ENCODE measurements around the gene ERBB3. TPM values are rescaled to one million over a fixed set of nuclear protein-coding genes. Genes with fewer than 3 reads are reported as not detected.
"Not testable (repeated sequence)": the region's sequence is repeated elsewhere in the genome, so short reads cannot be mapped to it uniquely, and the experiment has no call there.

Gene ERBB3
- total RNA-seq, 5 donors from 2014 or later (not counting 1 experiment from before 2014, with no cell fraction given): 0.93 to 24.0 (median 8.2) TPM

DNA sequence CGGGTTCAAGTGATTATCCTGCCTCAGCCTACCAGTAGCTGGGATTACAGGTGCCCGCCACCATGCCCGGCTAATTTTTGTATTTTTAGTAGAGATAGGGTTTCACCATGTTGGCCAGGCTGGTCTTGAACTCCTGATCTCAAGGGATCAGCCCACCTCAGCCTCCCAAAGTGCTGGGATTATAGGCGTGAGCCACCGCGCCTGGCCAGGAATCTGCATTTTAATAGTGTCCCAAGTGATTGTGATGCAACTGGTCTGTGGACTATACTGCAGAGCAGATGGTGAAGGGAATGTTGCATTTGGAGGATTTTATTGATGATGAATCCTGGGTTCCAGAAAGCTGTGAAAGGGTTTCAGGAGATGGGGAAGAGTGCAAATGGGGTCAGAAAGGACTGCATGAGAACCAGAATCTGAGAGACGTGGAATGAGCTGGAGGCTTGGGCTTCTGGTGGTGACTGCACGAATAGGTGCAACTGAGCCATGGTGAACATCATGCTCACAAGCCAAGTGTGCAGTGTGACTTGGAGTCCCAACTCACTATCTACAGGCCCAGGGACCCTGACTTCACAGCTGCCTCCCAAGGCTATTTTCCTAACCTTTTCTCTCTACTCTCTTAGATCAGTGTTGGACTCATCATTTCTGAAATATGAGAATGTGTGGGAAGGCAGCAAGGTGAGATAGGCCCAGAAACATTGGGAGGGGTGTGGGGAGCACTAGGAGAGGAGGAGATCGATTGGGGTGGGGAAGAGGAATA, 33.8 kb upstream of the ERBB3 start:
- Mint-ChIP-seq H3K9me3 (no peaks in the 10 kb centered on the region), H3K27me3 (no peaks in the 10 kb centered on the region), H3K36me3 (peaks cover 23% of the 10 kb centered on the region), H3K4me1 (peaks cover 23 to 36% (median 28%) of the 10 kb centered on the region in 3 donors), H3K27ac (peak overlapping the region; percentile 68 to 73), H3K4me3 (no peak overlapping the region)
- peaks cover 4 to 28% of the 10 kb centered on the region in 2 donors for H3K36me3 ChIP-seq (ENCODE audit: control insufficient read depth in 2 of 2, extremely low read depth in 1 of 2, insufficient read depth in 1 of 2, low read length in 1 of 2)
- 90% methylated on average over 7 of the region's 9 CpGs for WGBS (ENCODE audit: insufficient coverage)
- ChIA-PET POLR2A (interaction anchor here (0.6 to 0.7 kb wide), 2 partner anchors 61 to 77 kb away, joined by 3 to 4 read pairs; no protein-coding TSS in a partner anchor), CTCF (interaction anchor here (0.7 to 2.0 kb wide), 3 partner anchors 72 to 224 kb away, joined by 4 to 6 read pairs (median 5); partner anchors contain the start of genes RAB5B (in 1 of the 2) and ZC3H10 (in 1 of the 2))
- no peaks in the 10 kb centered on the region for H3K27me3 ChIP-seq (replicated peaks in 1 of 2; ENCODE audit: control insufficient read depth in 2 of 2, extremely low read depth in 1 of 2, insufficient read depth in 2 of 2, low read length in 1 of 2)
- no peaks in the 10 kb centered on the region for H3K9me3 ChIP-seq
- no peak overlapping the region for H3K4me3 ChIP-seq (ENCODE audit: control insufficient read depth in 1 of 2, extremely low read depth in 1 of 2, low read length in 1 of 2)
- peaks cover 12 to 23% of the 10 kb centered on the region in 2 experiments for H3K4me1 ChIP-seq (ENCODE audit: control insufficient read depth in 1 of 2, extremely low read depth in 1 of 2, insufficient read depth in 2 of 2, low read length in 2 of 2)
- no peak for ATAC-seq (replicated peaks in 1 of 4)
- peak overlapping the region; percentile 20 for H3K27ac ChIP-seq (ENCODE audit: low read length)
- DNase-seq: no peak

DNA sequence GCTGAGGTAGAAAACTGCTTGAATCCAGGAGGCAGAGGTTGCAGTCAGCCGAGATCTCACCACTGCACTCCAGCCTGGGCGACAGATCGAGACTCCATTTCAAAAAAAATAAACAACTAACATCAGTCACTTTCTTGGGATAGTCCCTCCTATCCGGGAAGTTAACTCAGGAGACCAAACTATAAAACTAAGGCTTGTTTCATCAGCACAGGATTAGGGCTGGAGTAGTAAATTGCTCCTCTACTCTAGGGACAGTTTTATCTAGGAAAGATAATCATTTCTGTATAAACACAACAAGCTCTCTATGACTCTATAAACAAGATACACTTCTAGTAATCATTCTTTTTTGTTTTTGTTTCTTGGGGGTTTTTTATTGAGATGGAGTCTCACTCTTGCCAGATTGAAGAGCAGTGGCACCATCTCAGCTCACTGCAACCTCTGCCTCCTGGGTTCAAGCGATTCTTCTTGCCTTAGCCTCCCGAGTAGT, 26.5 kb upstream of the ERBB3 start:
- Histone ChIP-seq H3K36me3 (ENCODE audit: control insufficient read depth in 2 of 2, extremely low read depth in 1 of 2, insufficient read depth in 1 of 2, low read length in 1 of 2) (no peaks in the 10 kb centered on the region), H3K9me3 (no peaks in the 10 kb centered on the region), H3K27me3 (replicated peaks in 1 of 2; ENCODE audit: control insufficient read depth in 2 of 2, extremely low read depth in 1 of 2, insufficient read depth in 2 of 2, low read length in 1 of 2) (peaks cover 0 to 2% of the 10 kb centered on the region in 2 experiments), H3K4me3 (ENCODE audit: control insufficient read depth in 1 of 2, extremely low read depth in 1 of 2, low read length in 1 of 2) (no peak overlapping the region), H3K4me1 (ENCODE audit: control insufficient read depth in 1 of 2, extremely low read depth in 1 of 2, insufficient read depth in 2 of 2, low read length in 2 of 2) (no peaks in the 10 kb centered on the region), H3K27ac (ENCODE audit: low read length) (no peak overlapping the region)
- ATAC-seq (replicated peaks in 1 of 4) (no peak), DNase-seq (no peak)
- no CpG with 5 or more reads among the region's 6 CpGs for WGBS (ENCODE audit: insufficient coverage)
- Mint-ChIP-seq H3K27ac (no peak overlapping the region), H3K9me3 (no peaks in the 10 kb centered on the region), H3K4me1 (peaks cover 0 to 7% (median 4%) of the 10 kb centered on the region in 3 donors), H3K36me3 (no peaks in the 10 kb centered on the region), H3K4me3 (no peak overlapping the region), H3K27me3 (no peaks in the 10 kb centered on the region)
- POLR2A ChIA-PET: interaction anchor here in 1 of 2 donors (0.6 kb wide), 2 partner anchors 12 to 243 kb away, joined by 6 to 12 read pairs; no protein-coding TSS in a partner anchor
- CTCF ChIA-PET: interaction anchor here (0.6 to 1.3 kb wide), 3 partner anchors 9 to 132 kb away, joined by 3 to 6 read pairs (median 5); no protein-coding TSS in a partner anchor

DNA sequence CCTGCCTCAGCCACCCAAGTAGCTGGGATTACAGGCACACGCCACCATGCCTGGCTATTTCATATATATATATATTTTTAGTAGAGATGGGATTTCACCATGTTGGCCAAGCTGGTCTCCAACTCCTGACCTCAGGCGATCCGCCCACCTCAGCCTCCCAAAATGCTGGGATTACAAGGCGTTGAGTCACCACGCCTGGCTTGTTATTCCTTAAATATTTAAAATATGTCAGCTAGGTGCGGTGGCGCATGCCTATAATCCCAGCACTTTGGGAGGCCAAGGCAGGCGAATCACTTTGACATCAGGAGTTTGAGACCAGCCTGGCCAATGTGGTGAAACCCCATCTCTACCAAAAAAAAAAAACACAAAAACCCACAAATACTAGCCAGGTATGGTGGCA, 20.0 kb upstream of the ERBB3 start:
- H3K27ac ChIP-seq (ENCODE audit: low read length); DNase-seq; H3K4me1 ChIP-seq (ENCODE audit: control insufficient read depth in 1 of 2, extremely low read depth in 1 of 2, insufficient read depth in 2 of 2, low read length in 2 of 2); H3K9me3 ChIP-seq; H3K27me3 Mint-ChIP-seq; H3K9me3 Mint-ChIP-seq; H3K4me1 Mint-ChIP-seq; H3K4me3 ChIP-seq (ENCODE audit: control insufficient read depth in 1 of 2, extremely low read depth in 1 of 2, low read length in 1 of 2); H3K27me3 ChIP-seq (replicated peaks in 1 of 2; ENCODE audit: control insufficient read depth in 2 of 2, extremely low read depth in 1 of 2, insufficient read depth in 2 of 2, low read length in 1 of 2); CTCF ChIA-PET; H3K27ac Mint-ChIP-seq; H3K4me3 Mint-ChIP-seq; H3K36me3 ChIP-seq (ENCODE audit: control insufficient read depth in 2 of 2, extremely low read depth in 1 of 2, insufficient read depth in 1 of 2, low read length in 1 of 2); ATAC-seq (replicated peaks in 1 of 4); H3K36me3 Mint-ChIP-seq: not testable (repeated sequence)
- WGBS (ENCODE audit: insufficient coverage): 100% methylated on average over 5 of the region's 8 CpGs
- POLR2A ChIA-PET: interaction anchor here in 1 of 2 donors (0.6 kb wide), 1 partner anchor 216 kb away, joined by 3 read pairs; no protein-coding TSS in a partner anchor

GRCh38 chr12:56061982-56062381, 18.0 kb upstream of the ERBB3 start:
- H3K9me3 Mint-ChIP-seq: no peaks in the 10 kb centered on the region
- no peaks in the 10 kb centered on the region for H3K4me1 Mint-ChIP-seq
- ChIA-PET POLR2A (no interaction called here), CTCF (no interaction called here)
- no peaks in the 10 kb centered on the region for H3K27me3 Mint-ChIP-seq
- DNase-seq: no peak
- H3K27ac Mint-ChIP-seq: no peak overlapping the region
- Histone ChIP-seq H3K27ac (ENCODE audit: low read length) (no peak overlapping the region), H3K27me3 (replicated peaks in 1 of 2; ENCODE audit: control insufficient read depth in 2 of 2, extremely low read depth in 1 of 2, insufficient read depth in 2 of 2, low read length in 1 of 2) (no peaks in the 10 kb centered on the region), H3K4me3 (ENCODE audit: control insufficient read depth in 1 of 2, extremely low read depth in 1 of 2, low read length in 1 of 2) (no peak overlapping the region), H3K9me3 (no peaks in the 10 kb centered on the region), H3K36me3 (ENCODE audit: control insufficient read depth in 2 of 2, extremely low read depth in 1 of 2, insufficient read depth in 1 of 2, low read length in 1 of 2) (no peaks in the 10 kb centered on the region), H3K4me1 (ENCODE audit: control insufficient read depth in 1 of 2, extremely low read depth in 1 of 2, insufficient read depth in 2 of 2, low read length in 2 of 2) (no peaks in the 10 kb centered on the region)
- H3K36me3 Mint-ChIP-seq: no peaks in the 10 kb centered on the region
- 89% methylated on average over 3 of the region's 5 CpGs for WGBS (ENCODE audit: insufficient coverage)
- ATAC-seq (replicated peaks in 1 of 4): no peak
- no peak overlapping the region for H3K4me3 Mint-ChIP-seq

- POLR2A ChIA-PET: no interaction called here
- CTCF ChIA-PET: no interaction called here
Measured at GRCh38 chr12:56062996-56063395, 17.0 kb upstream of the ERBB3 start.

DNA sequence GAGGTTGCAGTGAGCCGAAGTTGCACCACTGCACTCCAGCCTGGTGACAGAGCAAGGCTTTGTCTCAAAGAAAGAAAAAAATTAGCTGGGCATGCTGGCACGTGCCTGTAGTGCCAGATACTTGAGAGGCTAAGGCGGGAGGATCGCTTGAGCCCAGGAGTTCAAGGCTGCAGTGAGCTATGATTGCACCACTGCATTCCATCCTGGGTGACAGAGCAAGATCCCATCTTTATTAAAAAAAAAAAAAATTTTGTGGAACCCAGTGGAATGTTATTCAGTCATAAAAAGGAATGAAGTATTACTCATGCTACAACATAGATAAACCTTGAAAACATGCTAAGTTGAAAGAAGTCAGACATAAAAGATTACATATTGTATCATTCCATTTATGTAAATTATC, 8.3 kb upstream of the ERBB3 start:
- 86% methylated on average over 3 of the region's 4 CpGs for WGBS (ENCODE audit: insufficient coverage)
- Histone ChIP-seq H3K27ac (ENCODE audit: low read length) (no peak overlapping the region), H3K9me3 (no peaks in the 10 kb centered on the region), H3K4me3 (ENCODE audit: control insufficient read depth in 1 of 2, extremely low read depth in 1 of 2, low read length in 1 of 2) (no peak overlapping the region), H3K4me1 (ENCODE audit: control insufficient read depth in 1 of 2, extremely low read depth in 1 of 2, insufficient read depth in 2 of 2, low read length in 2 of 2) (no peaks in the 10 kb centered on the region), H3K36me3 (ENCODE audit: control insufficient read depth in 2 of 2, extremely low read depth in 1 of 2, insufficient read depth in 1 of 2, low read length in 1 of 2) (no peaks in the 10 kb centered on the region), H3K27me3 (replicated peaks in 1 of 2; ENCODE audit: control insufficient read depth in 2 of 2, extremely low read depth in 1 of 2, insufficient read depth in 2 of 2, low read length in 1 of 2) (peaks cover 0 to 2% of the 10 kb centered on the region in 2 experiments)
- DNase-seq (no peak), ATAC-seq (replicated peaks in 1 of 4) (no peak)
- no peak overlapping the region for H3K4me3 Mint-ChIP-seq
- no peaks in the 10 kb centered on the region for H3K27me3 Mint-ChIP-seq
- H3K4me1 Mint-ChIP-seq: no peaks in the 10 kb centered on the region
- no peak overlapping the region for H3K27ac Mint-ChIP-seq
- no peaks in the 10 kb centered on the region for H3K9me3 Mint-ChIP-seq
- H3K36me3 Mint-ChIP-seq: no peaks in the 10 kb centered on the region
- ChIA-PET POLR2A (interaction anchor here in 1 of 2 donors (0.7 kb wide), 1 partner anchor 881 kb away, joined by 8 read pairs; no protein-coding TSS in a partner anchor), CTCF (no interaction called here)

More at GRCh38 chr12:56062996-56063395, 17.0 kb upstream of the ERBB3 start:
- no peak for ATAC-seq (replicated peaks in 1 of 4)
- Histone ChIP-seq H3K4me3 (ENCODE audit: control insufficient read depth in 1 of 2, extremely low read depth in 1 of 2, low read length in 1 of 2) (no peak overlapping the region), H3K4me1 (ENCODE audit: control insufficient read depth in 1 of 2, extremely low read depth in 1 of 2, insufficient read depth in 2 of 2, low read length in 2 of 2) (no peaks in the 10 kb centered on the region), H3K9me3 (no peaks in the 10 kb centered on the region), H3K27me3 (replicated peaks in 1 of 2; ENCODE audit: control insufficient read depth in 2 of 2, extremely low read depth in 1 of 2, insufficient read depth in 2 of 2, low read length in 1 of 2) (no peaks in the 10 kb centered on the region), H3K36me3 (ENCODE audit: control insufficient read depth in 2 of 2, extremely low read depth in 1 of 2, insufficient read depth in 1 of 2, low read length in 1 of 2) (no peaks in the 10 kb centered on the region), H3K27ac (ENCODE audit: low read length) (no peak overlapping the region)
- Mint-ChIP-seq H3K4me3 (no peak overlapping the region), H3K27ac (no peak overlapping the region), H3K4me1 (no peaks in the 10 kb centered on the region), H3K27me3 (no peaks in the 10 kb centered on the region), H3K36me3 (no peaks in the 10 kb centered on the region), H3K9me3 (no peaks in the 10 kb centered on the region)
- DNase-seq: no peak

Measured in T-cell (primary cell).